Activated CD4-positive, alpha-beta T cell treated with anti-CD3 and anti-CD28 coated beads, Interleukin-2, amount 50 U/mL, for 48 hours (primary cell): ENCODE results near the gene ADGRE2.
A peak's percentile ranks its signal among the peaks of the same experiment; 100 is the strongest.
"Not testable (repeated sequence)": the region's sequence is repeated elsewhere in the genome, so short reads cannot be mapped to it uniquely, and the experiment has no call there.

Experiments used
- DNase-seq, 2 experiments: peaks; one replicate each; pipeline ENCODE4 v3.0.0-alpha.2; 2020

Gene ADGRE2

GRCh38 chr19:14778110-14778845, at the start of gene ADGRE2:
TSS of gene ADGRE2 (minus strand) at chr19:14778560. CDS start at chr19:14776756, 1,804 bp downstream.
- DNase-seq = not testable (repeated sequence)

- no peak for DNase-seq
Measured at GRCh38 chr19:14826006-14826405, 47.6 kb upstream of the ADGRE2 start.

GRCh38 chr19:14821937-14822336, 43.6 kb upstream of the ADGRE2 start:
- DNase-seq = no peak

GRCh38 chr19:14818588-14818987, 40.2 kb upstream of the ADGRE2 start:
- no peak for DNase-seq

- DNase-seq = no peak
Measured at GRCh38 chr19:14817052-14817451, 38.7 kb upstream of the ADGRE2 start.

- DNase-seq = no peak
Measured at GRCh38 chr19:14814982-14815652, 36.8 kb upstream of the ADGRE2 start.

- DNase-seq = no peak
Measured at GRCh38 chr19:14809272-14810057, 31.1 kb upstream of the ADGRE2 start.

GRCh38 chr19:14804765-14805164, 26.4 kb upstream of the ADGRE2 start:
- DNase-seq = no peak

GRCh38 chr19:14798760-14799159, 20.4 kb upstream of the ADGRE2 start:
- no peak for DNase-seq

GRCh38 chr19:14796021-14796420, 17.7 kb upstream of the ADGRE2 start:
- DNase-seq = no peak

GRCh38 chr19:14795078-14795721, 16.8 kb upstream of the ADGRE2 start:
- DNase-seq = no peak

- not testable (repeated sequence) for DNase-seq
Measured at GRCh38 chr19:14792250-14792649, 13.9 kb upstream of the ADGRE2 start.

- DNase-seq = peak; percentile 34 to 47
Measured at GRCh38 chr19:14786421-14786851, 8.1 kb upstream of the ADGRE2 start.

- DNase-seq = peak; percentile 15 to 30
Measured at GRCh38 chr19:14785102-14785793, 6.9 kb upstream of the ADGRE2 start.

GRCh38 chr19:14784730-14785101, 6.4 kb upstream of the ADGRE2 start:
- peak; percentile 31 to 47 for DNase-seq

GRCh38 chr19:14783410-14783998, 5.1 kb upstream of the ADGRE2 start:
- not testable (repeated sequence) for DNase-seq

GRCh38 chr19:14782626-14783409, 4.5 kb upstream of the ADGRE2 start:
- no peak for DNase-seq

- not testable (repeated sequence) for DNase-seq
Measured at GRCh38 chr19:14781713-14782536, 3.6 kb upstream of the ADGRE2 start.

- not testable (repeated sequence) for DNase-seq
Measured at GRCh38 chr19:14780622-14781225, 2.4 kb upstream of the ADGRE2 start.

GRCh38 chr19:14779151-14779550, 791 bp upstream of the ADGRE2 start:
- no peak for DNase-seq
